ENCODE data around the gene ABHD12. TPM values are rescaled to one million over a fixed set of nuclear protein-coding genes. Genes with fewer than 3 reads are reported as not detected.

Gene ABHD12
- total RNA-seq, 4 donors from 2014 or later, result 41.6 to 75.8 (median 52.3) TPM

DNA sequence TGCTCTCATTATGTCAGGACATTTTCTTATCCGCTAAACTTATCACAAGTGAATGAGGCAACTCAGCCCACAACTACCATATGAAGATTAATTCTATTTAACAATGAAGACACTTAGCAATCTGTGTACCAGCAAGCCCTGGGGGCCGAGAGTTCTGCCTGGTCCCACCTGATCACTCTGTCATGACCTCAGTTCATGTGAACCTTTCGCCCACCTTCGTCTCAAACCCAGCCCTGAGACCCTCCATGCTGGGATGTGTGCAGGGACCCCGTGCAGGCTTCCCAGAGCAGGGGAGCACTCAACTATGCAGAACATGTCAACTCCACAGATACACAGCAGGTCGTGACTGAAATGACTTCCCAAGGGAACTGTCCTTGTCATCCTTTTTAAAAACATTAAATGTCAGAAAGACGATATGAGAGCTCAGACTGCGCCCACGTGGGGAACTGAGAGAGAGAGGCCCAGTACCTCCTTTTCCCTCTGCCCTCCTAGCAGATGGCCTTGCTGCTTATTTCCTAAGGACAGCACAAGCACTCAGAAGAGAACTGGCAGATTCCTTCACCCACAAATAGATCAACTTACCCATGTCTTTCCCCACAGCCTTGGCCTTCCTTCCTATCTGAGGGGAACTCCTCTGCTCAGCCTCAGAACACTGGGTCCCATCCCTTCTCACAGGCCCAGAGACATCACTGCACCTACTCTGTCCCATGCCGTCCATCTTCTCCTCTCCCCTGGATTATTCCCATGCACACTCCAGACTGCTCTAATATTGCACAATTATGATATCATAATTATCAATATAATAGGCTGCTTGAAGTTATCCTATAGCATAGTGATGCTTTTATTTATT lies 11.5 kb downstream of the ABHD12 start:
- 97% methylated on average over 10 of the region's 10 CpGs for WGBS
- no peak overlapping the region for H3K27ac ChIP-seq
- no peaks in the 10 kb centered on the region for H3K9me3 ChIP-seq
- H3K27me3 ChIP-seq, result no peaks in the 10 kb centered on the region
- no peak for DNase-seq (ENCODE audit: low spot score in 2 of 2)
- TF ChIP-seq EP300 (IDR thresholded peaks at IDR 0.05) (no peak), POLR2AphosphoS5 (IDR thresholded peaks at IDR 0.05) (no peak), POLR2A (IDR thresholded peaks at IDR 0.05) (no peak)
- TF ChIP-seq, protein P1, sequence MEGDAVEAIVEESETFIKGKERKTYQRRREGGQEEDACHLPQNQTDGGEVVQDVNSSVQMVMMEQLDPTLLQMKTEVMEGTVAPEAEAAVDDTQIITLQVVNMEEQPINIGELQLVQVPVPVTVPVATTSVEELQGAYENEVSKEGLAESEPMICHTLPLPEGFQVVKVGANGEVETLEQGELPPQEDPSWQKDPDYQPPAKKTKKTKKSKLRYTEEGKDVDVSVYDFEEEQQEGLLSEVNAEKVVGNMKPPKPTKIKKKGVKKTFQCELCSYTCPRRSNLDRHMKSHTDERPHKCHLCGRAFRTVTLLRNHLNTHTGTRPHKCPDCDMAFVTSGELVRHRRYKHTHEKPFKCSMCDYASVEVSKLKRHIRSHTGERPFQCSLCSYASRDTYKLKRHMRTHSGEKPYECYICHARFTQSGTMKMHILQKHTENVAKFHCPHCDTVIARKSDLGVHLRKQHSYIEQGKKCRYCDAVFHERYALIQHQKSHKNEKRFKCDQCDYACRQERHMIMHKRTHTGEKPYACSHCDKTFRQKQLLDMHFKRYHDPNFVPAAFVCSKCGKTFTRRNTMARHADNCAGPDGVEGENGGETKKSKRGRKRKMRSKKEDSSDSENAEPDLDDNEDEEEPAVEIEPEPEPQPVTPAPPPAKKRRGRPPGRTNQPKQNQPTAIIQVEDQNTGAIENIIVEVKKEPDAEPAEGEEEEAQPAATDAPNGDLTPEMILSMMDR (IDR thresholded peaks at IDR 0.05), result no peak
- no peaks in the 10 kb centered on the region for H3K36me3 ChIP-seq
- H3K4me1 ChIP-seq, result no peaks in the 10 kb centered on the region
- H3K4me3 ChIP-seq, result no peak overlapping the region

DNA sequence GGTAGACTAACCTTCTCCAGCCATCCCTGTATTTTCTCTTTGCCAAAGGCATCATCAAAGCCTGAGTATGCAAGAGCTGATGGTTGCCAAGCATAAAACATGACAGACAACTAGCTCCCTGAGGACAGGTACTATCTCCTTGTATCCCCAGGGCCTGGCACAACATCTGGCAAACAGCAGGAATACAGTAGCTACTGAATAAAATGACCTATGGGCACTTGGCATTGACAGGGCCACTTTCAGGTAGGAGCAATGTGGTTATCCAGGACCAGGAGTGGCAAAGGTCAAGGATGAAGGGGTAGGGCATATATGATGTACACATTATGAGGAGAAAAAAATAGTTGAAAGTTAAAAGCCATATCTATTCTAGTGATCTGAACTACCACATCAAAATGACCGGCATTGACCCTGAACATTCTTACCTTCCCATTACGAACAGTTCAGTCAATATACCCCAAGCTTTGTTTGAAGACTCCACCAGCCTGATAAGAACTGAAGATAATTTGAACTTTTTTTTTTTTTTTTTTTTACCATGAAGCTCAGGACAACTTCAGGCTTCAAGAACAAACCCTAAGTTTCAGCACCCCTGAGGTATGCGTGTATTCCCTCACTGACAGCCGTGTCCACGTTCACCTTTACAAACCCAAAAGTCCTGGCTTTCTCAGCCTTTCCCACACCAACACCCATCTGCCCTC lies 12.3 kb downstream of the ABHD12 start:
- Histone ChIP-seq H3K36me3 (no peaks in the 10 kb centered on the region), H3K9me3 (no peaks in the 10 kb centered on the region), H3K27me3 (no peaks in the 10 kb centered on the region), H3K4me1 (no peaks in the 10 kb centered on the region), H3K4me3 (no peak overlapping the region), H3K27ac (no peak overlapping the region)
- TF ChIP-seq, protein P1 (IDR thresholded peaks at IDR 0.05), result no peak
- TF ChIP-seq EP300 (IDR thresholded peaks at IDR 0.05) (no peak), POLR2A (IDR thresholded peaks at IDR 0.05) (no peak), POLR2AphosphoS5 (IDR thresholded peaks at IDR 0.05) (no peak)
- 96% methylated on average over 5 of the region's 5 CpGs for whole genome bisulfite sequencing
- no peak for DNase-seq (ENCODE audit: low spot score in 2 of 2)

DNA sequence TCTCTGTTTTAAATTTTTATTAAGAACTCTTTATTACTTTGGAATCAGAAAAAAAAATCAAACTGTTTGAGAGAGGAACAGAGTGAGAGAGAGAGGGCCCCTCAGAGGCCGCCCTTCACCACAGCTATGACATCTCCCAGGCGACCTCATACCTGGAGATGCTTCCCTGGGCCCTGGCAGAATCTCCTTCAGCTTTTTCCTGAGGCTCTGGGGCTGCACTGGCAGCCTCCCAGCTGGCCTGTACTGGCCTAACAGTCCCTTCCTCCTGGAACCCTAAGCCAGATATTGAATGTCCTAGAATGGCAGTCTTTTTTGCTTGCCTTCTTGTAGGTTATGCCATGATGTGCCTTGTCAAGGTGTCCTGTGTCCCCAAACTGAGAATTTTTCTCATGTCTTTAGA lies 13.7 kb downstream of the ABHD12 start:
- DNase-seq (ENCODE audit: low spot score in 2 of 2), result no peak
- H3K27ac ChIP-seq, result no peak overlapping the region
- no peak for TF ChIP-seq POLR2A (IDR thresholded peaks at IDR 0.05)
- no peak for TF ChIP-seq POLR2AphosphoS5 (IDR thresholded peaks at IDR 0.05)
- no peak for TF ChIP-seq EP300 (IDR thresholded peaks at IDR 0.05)
- TF ChIP-seq, protein P1 (IDR thresholded peaks at IDR 0.05), result no peak

DNA sequence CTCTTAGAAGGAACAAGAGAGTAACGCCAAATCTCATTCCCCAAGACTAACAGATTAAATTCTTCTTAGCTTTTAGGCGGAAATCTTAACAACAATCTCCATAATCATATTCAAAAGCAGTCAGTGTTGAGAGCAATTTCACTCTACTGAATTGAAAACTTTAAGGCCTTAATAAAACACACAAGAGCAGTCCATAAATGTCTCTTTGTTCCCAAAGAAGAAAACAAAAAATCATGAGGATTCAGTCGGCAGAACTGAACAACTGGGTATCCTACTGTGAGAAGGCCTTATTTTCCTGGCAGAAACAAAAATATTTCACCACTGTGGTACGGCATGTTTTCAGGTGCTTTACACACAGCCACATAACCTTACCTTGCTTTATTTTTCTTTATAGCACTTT lies 14.4 kb downstream of the ABHD12 start:
- no peak for DNase-seq (ENCODE audit: low spot score in 2 of 2)
- no peaks in the 10 kb centered on the region for H3K4me1 ChIP-seq
- no peak overlapping the region for H3K27ac ChIP-seq
- no peaks in the 10 kb centered on the region for H3K27me3 ChIP-seq
- no peaks in the 10 kb centered on the region for H3K36me3 ChIP-seq
- no peak overlapping the region for H3K4me3 ChIP-seq
- H3K9me3 ChIP-seq, result no peaks in the 10 kb centered on the region
- TF ChIP-seq EP300 (IDR thresholded peaks at IDR 0.05) (no peak), POLR2A (IDR thresholded peaks at IDR 0.05) (no peak), POLR2AphosphoS5 (IDR thresholded peaks at IDR 0.05) (no peak)
- TF ChIP-seq, protein P1 (IDR thresholded peaks at IDR 0.05), result no peak
- 93% methylated on average over 4 of the region's 4 CpGs for WGBS

More for the DNA sequence above, 13.7 kb downstream of the ABHD12 start:
- Histone ChIP-seq H3K4me1 (no peaks in the 10 kb centered on the region), H3K36me3 (no peaks in the 10 kb centered on the region), H3K9me3 (no peaks in the 10 kb centered on the region), H3K27me3 (no peaks in the 10 kb centered on the region), H3K4me3 (no peak overlapping the region)
- WGBS, result 91% methylated on average over 2 of the region's 2 CpGs

DNA sequence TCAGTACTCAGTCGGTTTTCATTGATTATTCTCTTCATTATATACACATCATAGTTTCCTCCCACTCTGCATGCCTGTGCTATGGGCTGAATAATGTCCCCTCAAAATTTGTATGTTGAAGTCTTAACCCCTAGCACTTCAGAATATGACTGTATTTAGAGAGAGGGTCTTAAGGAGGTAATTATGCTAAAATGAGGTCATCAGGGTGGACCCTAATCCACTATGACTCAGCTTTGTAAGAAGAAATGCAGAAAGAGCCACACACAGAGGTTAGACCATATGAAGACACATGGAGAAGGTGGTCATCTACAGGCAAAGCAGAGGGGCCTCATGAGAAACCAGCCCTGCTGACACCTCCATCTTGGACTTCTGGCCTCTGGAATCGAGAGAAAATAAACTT lies 15.8 kb downstream of the ABHD12 start:
- no peak overlapping the region for H3K4me3 ChIP-seq
- TF ChIP-seq POLR2A (IDR thresholded peaks at IDR 0.05) (no peak), POLR2AphosphoS5 (IDR thresholded peaks at IDR 0.05) (no peak), EP300 (IDR thresholded peaks at IDR 0.05) (no peak)
- TF ChIP-seq, protein P1 (IDR thresholded peaks at IDR 0.05), result no peak
- H3K27ac ChIP-seq, result no peak overlapping the region
- DNase-seq (ENCODE audit: low spot score in 2 of 2), result no peak
- H3K27me3 ChIP-seq, result no peaks in the 10 kb centered on the region
- H3K4me1 ChIP-seq, result no peaks in the 10 kb centered on the region
- H3K9me3 ChIP-seq, result no peaks in the 10 kb centered on the region
- H3K36me3 ChIP-seq, result no peaks in the 10 kb centered on the region
- 90% methylated on average over 2 of the region's 2 CpGs for WGBS
